Esophagus mucosa (tissue), 1 donor: Measurements from ENCODE around the gene CBFA2T3. TPM values are rescaled to one million over a fixed set of nuclear protein-coding genes. Genes with fewer than 3 reads are reported as not detected.
A peak's percentile ranks its signal among the peaks of the same experiment; 100 is the strongest.

Experiments used
- ATAC-seq: fragments of 200-7000 bp; cut with Tn5 transposase; one replicate; pipeline ENCODE4 v1.9.1; 2020
- total RNA-seq: library from RNA; stranded (reverse); gene quantifications from one replicate; pipeline ENCODE4 v1.2.4, GENCODE V29; 2023
- donor health status: DM: yes; HTN: yes; CAD: no.

The CBFA2T3 gene
- total RNA-seq, 1 donor from 2014 or later = 1.1 TPM

DNA sequence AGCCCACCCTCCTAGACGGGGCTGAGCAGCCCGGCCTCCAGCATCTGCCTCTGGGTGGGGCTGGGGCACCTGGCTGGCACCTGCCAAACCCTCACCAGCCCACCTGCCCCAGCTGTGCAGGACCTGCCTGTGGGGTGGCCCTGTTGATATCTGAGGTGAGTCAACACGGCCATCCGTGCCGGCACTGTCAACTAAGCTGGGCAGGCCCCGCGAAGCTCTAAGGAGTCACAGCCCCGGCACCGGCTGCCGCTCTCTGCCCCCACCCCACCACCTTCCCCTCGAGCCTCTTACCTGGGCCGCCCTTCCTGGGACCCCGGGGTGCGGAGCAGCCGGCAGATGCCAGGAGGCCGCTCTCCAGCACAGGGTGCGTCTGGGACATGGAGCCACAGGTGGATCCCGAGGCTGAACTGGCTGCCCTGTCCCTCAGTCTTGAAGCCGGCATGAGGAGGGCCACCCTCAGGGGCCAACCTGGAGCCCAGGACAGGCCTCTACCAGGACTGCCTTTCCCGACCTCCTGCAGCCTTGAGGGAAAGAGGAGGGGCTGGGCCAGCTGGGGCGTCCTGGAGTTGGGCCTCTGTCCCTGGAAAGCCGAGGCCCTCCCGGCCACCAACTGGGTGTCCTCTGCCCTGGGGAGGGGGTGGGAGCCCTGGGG lies 515 bp downstream of the CBFA2T3 start:
- no peak for ATAC-seq

DNA sequence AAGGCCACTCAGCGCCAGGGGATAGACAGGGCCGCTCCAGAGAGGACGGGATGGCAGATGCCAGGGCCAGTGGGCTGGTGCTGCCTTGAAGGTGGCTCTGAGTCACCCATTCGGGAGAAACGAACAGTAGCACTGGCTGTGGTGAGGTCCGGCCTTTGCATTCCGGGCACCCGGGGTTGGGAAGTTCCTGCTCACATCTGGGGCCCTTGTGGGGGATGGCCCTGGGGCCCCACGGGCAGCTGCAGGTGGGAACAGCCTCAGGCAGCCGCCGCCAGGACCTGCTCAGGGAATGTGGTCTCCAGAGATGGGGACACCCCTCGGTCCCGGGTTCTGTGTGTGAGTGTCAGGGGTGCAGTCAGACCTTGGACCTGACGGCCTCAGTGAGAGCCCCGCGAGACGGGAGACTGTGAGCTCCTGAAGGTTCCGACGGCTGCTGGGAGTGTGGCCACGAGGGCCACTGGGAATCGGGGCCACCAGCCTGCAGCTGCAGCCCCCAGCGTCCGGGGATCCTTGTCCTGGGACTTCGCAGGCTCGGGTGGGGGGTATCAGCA lies 1.4 kb downstream of the CBFA2T3 start:
- ATAC-seq = no peak

DNA sequence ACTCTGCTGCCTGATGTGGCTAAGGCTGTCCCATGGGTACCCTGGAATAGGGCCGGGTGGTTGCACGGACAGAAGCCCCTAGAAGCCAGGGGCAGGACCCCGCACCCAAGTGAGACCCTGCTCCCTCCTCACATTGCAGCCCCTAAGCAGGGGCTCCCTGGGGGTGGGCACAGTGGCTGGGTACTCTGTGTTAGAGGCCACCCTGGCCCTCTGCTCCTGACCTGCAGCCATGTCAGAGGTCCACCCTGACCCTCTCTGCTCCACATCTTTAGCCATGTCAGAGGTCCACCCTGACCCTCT lies 2.1 kb downstream of the CBFA2T3 start:
- peak; percentile 10 for ATAC-seq

DNA sequence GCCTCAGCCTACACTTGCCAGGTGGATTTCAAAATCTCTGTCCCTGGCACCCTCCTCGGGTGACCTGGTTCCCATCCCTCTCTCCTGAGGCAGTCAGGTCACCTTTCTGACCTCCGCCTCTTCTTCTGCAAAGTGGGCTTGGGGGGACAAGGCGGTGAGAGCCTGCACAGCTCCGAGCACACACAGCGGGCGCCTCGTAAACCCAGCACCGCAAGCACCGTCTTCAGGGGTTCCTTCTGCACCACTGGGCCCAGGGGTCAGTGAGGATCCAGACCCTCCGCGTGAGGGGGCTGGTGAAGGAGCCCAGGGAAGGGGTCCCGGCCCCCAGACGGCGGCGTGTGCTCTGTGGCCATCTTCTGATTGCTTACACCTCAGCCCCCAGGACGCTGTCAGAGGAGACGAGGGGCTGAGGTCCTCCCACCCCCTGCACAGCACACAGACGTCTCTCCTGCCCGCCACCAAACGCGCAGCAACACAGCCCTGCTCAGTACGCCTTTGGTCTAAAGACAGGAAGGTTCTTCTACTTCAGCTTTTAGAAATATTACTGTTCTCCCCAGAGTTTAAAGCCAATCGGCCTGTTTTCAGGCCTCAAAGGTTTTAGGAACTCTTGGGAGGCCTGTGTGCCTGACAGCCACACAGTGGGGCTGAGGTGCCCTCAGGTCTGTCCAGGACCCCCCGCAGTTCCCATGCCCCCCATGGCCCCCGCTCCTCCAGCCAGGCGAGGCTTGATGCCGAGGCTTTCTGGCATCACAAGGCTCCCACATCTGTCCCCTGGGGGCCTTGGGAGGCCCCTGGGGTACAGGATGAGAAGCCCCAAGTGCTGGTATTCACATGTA lies 2.7 kb downstream of the CBFA2T3 start:
- no peak for ATAC-seq

- ATAC-seq = no peak
Observed at GRCh38 chr16:88973415-88974050, 3.5 kb downstream of the CBFA2T3 start.

DNA sequence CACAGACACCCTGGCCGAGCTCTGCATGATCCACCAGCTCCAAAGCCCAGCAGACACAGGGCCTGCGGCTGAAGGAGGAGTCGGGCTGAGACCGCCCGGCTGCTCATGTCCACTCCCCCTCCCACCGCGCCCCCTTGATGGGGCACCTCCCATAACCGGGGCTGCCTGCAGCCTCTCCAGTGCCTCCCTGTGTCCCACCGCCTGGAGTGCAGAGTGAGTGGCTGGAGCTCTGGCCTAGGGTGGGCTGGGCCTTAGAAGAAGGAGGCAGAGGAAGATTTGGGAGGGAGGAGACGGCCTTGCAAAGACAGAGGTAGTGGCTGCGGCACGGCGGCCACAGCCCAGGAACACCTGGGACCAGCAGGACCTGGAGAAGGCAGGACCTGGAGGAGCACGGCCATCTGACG lies 4.0 kb downstream of the CBFA2T3 start:
- ATAC-seq = no peak

GRCh38 chr16:88972349-88972748 lies 4.7 kb downstream of the CBFA2T3 start:
- no peak for ATAC-seq

- no peak for ATAC-seq
Observed at GRCh38 chr16:88971371-88972097, 5.5 kb downstream of the CBFA2T3 start.

DNA sequence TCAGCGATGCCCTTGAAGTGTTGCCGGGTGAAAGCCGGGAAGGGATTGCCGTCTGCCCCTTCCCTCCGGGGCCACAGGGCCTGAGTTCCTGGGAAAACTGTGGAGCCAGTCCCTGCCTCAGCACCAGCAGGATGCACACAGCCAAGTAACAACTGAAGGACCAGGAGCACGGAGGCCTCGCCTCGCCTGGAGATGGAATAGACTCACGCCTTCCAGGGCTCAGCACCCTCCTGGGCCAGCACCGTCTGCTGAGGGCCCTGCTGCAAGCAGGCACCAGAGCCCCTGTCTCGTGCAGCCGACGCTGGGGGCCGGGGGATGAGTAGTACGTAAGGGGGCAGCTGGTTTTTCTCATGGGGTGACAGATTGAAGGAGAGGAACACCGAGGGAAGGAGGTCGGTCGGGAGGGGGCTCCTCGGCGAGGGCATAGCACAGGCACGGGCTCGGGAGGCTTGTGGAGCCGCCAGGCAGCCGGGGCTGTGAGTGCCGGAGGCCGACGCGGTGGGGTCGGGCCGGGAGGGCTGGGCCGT lies 6.4 kb downstream of the CBFA2T3 start:
- ATAC-seq = no peak

GRCh38 chr16:88970050-88970449 lies 7.0 kb downstream of the CBFA2T3 start:
- no peak for ATAC-seq

DNA sequence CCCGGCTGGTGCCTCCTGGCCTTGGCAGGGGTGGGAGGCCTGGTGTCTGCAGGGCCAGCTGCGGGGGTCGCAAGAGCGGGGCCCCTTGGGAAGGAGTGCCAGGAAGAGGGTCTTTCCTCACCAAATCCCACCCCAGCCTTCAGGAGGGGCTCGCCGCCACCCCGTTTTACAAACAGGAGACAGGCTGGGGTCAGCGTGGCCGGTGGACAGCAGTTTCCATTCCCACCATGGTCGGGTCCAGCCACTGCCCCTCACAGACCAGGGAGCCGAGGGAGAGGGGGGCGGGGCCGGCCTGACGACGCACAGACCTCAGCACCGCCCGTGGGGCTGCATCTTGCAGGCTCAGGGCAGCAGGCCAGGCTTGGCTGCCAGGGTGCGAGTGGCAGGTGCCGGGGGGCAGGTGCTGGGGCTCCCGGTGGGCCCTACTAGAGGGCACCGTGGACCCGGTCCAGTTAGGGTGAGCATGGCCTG lies 7.6 kb downstream of the CBFA2T3 start:
- no peak for ATAC-seq

DNA sequence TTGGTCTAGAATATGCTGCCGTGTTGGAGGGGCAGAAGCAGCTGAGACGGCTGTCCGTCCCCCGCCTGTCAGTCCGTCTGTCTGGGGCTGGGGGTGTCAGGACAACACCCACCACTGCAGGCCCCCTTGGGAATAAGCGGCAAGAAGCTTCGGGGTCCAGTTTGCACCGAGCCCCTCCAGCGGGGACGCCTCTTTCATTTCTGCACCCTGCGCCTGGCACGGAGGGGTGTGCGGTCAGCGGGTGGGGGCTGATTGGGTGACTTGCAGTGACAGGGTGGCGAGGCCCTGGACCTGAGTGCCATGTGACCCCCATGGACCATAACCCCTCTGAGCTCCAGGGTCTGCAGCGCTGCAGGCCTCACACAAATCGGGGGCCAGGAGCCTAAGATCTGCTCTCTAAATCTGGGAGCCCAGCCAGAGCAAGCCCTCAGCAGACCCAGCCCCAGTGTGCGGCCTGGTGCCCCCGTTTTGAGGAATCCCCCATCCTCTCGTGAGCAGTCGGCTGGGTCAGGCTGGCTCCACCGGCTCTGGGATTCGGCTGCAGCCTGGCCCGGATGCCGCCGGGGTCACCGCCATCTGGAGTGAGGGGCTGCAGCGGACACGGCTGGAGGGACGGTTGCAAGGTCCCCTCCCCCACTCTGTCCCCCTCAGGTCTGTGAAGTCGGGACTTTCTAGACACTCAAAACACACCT lies 8.3 kb downstream of the CBFA2T3 start:
- no peak for ATAC-seq

GRCh38 chr16:88967830-88968588 lies 9.0 kb downstream of the CBFA2T3 start:
- ATAC-seq = peak; percentile 59

- ATAC-seq = peak; percentile 3
Observed at GRCh38 chr16:88966986-88967829, 9.8 kb downstream of the CBFA2T3 start.

DNA sequence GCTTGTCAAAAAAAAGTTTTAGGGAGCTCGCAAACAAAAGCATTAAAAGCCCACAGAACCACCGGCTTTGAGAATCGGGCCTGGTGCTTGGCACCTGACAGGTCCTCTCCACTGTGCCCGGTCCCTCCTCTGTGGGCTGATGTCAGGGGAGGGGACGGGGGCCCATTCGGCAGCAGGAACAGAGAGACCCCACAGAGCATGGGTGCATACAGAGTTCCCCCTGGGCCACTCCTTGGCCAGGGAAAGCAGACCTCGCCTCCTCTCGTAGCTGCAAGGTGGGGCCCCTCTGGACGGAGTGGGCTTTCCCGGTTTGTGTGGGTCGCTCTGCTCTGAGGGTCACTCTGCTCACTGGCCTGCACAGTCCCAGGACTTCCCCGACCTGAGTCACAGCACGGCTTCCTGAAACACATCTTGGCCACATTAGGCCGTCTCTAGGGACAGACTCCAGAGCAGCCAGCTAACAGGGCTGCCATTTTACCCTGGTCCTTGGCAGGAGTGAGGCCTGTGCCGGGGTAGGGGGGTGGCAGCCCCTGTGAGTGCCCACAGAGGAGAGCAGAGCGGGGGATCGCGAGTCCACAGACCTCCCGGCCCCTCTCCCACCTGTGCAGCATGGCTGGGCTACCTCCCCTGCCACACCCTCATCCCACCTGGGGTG lies 11.1 kb downstream of the CBFA2T3 start:
- no peak for ATAC-seq

GRCh38 chr16:88965411-88965810 lies 11.6 kb downstream of the CBFA2T3 start:
- ATAC-seq = no peak

GRCh38 chr16:88964636-88965035 lies 12.4 kb downstream of the CBFA2T3 start:
- no peak for ATAC-seq

GRCh38 chr16:88963583-88963982 lies 13.4 kb downstream of the CBFA2T3 start:
- ATAC-seq = no peak

DNA sequence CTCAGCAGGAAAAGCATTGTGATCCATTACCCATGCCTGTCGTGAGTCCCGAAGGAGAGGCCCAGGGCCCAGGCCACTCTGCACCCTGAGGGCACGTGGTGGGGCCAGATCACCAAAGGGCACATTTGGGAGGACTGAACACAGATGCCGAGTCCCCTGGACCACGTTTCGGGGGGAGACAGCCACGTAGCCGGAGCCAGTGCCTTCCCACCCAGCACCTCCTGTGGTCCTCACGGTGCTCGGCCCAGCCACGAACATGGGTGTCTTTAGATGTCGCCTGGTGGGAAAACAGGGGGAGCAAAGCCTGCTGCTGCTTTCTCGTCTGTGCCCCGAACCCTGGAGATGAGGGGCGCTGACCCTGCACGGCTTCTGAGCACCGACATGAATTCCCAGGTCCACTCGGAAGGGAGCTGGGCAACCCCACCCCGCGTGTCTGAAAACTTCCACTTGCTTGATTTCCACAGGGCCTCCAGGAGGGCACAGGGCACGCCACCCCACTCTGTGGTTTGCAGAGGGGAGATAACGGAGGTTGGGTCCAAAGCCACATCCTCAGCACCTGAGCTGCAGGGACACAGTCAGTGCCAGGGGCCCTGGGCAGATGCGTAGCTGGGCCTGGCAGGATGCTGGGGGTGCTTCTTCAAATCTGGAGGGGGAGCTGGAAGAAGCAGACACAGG lies 14.4 kb downstream of the CBFA2T3 start:
- no peak for ATAC-seq
